ENCODE results near the gene MTRF1. TPM values are rescaled to one million over a fixed set of nuclear protein-coding genes. Genes with fewer than 3 reads are reported as not detected.
"Not testable (repeated sequence)": the region's sequence is repeated elsewhere in the genome, so short reads cannot be mapped to it uniquely, and the experiment has no call there.

Gene MTRF1
- total and polyA plus RNA-seq, 12 donors: 6.8 to 27.4 (median 17.7) TPM

DNA sequence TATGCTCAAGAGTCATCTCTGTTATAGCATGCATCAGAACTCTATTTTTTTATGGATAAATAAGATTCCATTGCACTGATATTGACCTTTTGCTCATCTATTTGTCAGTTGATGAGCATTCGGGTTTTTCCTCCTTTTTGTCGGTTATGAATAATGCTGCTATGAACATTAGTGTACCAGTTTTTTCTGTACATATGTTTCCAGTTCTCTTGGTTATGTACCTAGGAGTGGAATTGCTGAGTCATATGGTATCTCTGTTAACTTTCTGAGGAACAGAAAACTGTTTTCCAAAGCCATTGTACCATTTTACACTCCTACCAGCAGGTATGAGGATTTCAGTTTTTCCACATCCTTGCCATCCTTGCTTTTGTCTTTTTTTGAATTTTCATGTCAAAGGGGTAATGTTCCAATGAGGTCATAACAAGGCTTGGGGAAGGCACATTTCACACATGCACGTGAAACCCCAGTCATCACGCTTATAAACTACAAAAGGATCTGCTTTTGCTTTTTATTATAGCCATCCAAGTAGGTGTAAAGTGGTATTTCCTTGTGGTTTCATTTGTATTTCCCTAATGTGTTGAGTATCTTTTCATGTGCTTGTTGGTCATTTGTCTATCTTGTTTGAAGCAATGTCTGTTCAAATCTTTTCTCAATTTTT, 83.7 kb downstream of the MTRF1 start:
- Histone ChIP-seq H3K9me3 (replicated peaks in 1 of 3) (no peaks in the 10 kb centered on the region), H3K27me3 (no peaks in the 10 kb centered on the region), H3K4me1 (replicated peaks in 1 of 2) (no peaks in the 10 kb centered on the region), H3K36me3 (replicated peaks in 1 of 2) (no peaks in the 10 kb centered on the region), H3K27ac (no peak overlapping the region), H3K4me3 (no peak overlapping the region)
- DNase-seq: no peak
- intact Hi-C loops (cut with DNase I): no loop called here
- 85 to 88% (median 87%) methylated on average over 4 of the region's 4 CpGs for WGBS, 4 donors
- TF ChIP-seq POLR2A (IDR thresholded peaks at IDR 0.05): no peak
- TF ChIP-seq, protein P1, sequence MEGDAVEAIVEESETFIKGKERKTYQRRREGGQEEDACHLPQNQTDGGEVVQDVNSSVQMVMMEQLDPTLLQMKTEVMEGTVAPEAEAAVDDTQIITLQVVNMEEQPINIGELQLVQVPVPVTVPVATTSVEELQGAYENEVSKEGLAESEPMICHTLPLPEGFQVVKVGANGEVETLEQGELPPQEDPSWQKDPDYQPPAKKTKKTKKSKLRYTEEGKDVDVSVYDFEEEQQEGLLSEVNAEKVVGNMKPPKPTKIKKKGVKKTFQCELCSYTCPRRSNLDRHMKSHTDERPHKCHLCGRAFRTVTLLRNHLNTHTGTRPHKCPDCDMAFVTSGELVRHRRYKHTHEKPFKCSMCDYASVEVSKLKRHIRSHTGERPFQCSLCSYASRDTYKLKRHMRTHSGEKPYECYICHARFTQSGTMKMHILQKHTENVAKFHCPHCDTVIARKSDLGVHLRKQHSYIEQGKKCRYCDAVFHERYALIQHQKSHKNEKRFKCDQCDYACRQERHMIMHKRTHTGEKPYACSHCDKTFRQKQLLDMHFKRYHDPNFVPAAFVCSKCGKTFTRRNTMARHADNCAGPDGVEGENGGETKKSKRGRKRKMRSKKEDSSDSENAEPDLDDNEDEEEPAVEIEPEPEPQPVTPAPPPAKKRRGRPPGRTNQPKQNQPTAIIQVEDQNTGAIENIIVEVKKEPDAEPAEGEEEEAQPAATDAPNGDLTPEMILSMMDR (IDR thresholded peaks at IDR 0.05): no peak

- TF ChIP-seq POLR2A (IDR thresholded peaks at IDR 0.05): no peak
- TF ChIP-seq, protein P1 (IDR thresholded peaks at IDR 0.05): no peak
- Histone ChIP-seq H3K27me3 (no peaks in the 10 kb centered on the region), H3K27ac (no peak overlapping the region), H3K4me1 (replicated peaks in 1 of 2) (no peaks in the 10 kb centered on the region), H3K36me3 (replicated peaks in 1 of 2) (no peaks in the 10 kb centered on the region), H3K4me3 (no peak overlapping the region), H3K9me3 (replicated peaks in 1 of 3) (no peaks in the 10 kb centered on the region)
- DNase-seq: no peak
- intact Hi-C loops (cut with DNase I): no loop called here
- 78 to 86% (median 84%) methylated on average over 7 of the region's 7 CpGs for WGBS, 4 donors
Observed at GRCh38 chr13:41178040-41178439, 85.3 kb downstream of the MTRF1 start.

GRCh38 chr13:41177616-41178015, 85.8 kb downstream of the MTRF1 start:
- intact Hi-C loops (cut with DNase I): no loop called here
- no peak overlapping the region for H3K4me3 ChIP-seq
- H3K36me3 ChIP-seq (replicated peaks in 1 of 2): no peaks in the 10 kb centered on the region
- H3K9me3 ChIP-seq (replicated peaks in 1 of 3): no peaks in the 10 kb centered on the region
- H3K4me1 ChIP-seq (replicated peaks in 1 of 2): no peaks in the 10 kb centered on the region
- WGBS, 4 donors: 31 to 39% (median 35%) methylated on average over 2 of the region's 2 CpGs
- no peak for TF ChIP-seq POLR2A (IDR thresholded peaks at IDR 0.05)
- TF ChIP-seq, protein P1 (IDR thresholded peaks at IDR 0.05): no peak
- DNase-seq: no peak
- no peak overlapping the region for H3K27ac ChIP-seq
- no peaks in the 10 kb centered on the region for H3K27me3 ChIP-seq

GRCh38 chr13:41175576-41175975, 87.8 kb downstream of the MTRF1 start:
- intact Hi-C loops (cut with DNase I); H3K9me3 ChIP-seq (replicated peaks in 1 of 3); H3K36me3 ChIP-seq (replicated peaks in 1 of 2); H3K4me1 ChIP-seq (replicated peaks in 1 of 2); H3K27ac ChIP-seq; H3K27me3 ChIP-seq; DNase-seq; H3K4me3 ChIP-seq: not testable (repeated sequence)
- WGBS, 4 donors: 90 to 95% (median 93%) methylated on average over 8 of the region's 8 CpGs

Other genes starting within 250 kb of the MTRF1 start
- 10 to 100 TPM; 27.6 to 64.3 (median 52.0) TPM for gene ELF1, start 244.3 kb downstream of the MTRF1 start, total RNA-seq
- 10 to 100 TPM in 2 of 3 donors, 1 to 10 TPM in 1; 6.3 to 36.1 (median 10.4) TPM for gene ELF1, start 244.3 kb downstream of the MTRF1 start, polyA plus RNA-seq
- gene WBP4, start 202.1 kb downstream of the MTRF1 start, total RNA-seq: 10 to 100 TPM in 6 of 9 donors, 1 to 10 TPM in 3; 8.1 to 24.2 (median 11.6) TPM
- 10 to 100 TPM; 21.2 to 28.5 (median 28.0) TPM for gene WBP4, start 202.1 kb downstream of the MTRF1 start, polyA plus RNA-seq
- gene KBTBD6, start 130.8 kb downstream of the MTRF1 start, total RNA-seq: 10 to 100 TPM in 7 of 9 donors, 1 to 10 TPM in 2; 8.8 to 15.9 (median 13.0) TPM
- gene KBTBD6, start 130.8 kb downstream of the MTRF1 start, polyA plus RNA-seq: 10 to 100 TPM in 1 of 3 donors, 1 to 10 TPM in 2; 3.2 to 13.1 (median 4.7) TPM
- 10 to 100 TPM in 4 of 9 donors, 1 to 10 TPM in 5; 6.9 to 13.7 (median 9.9) TPM for gene KBTBD7, start 69.0 kb downstream of the MTRF1 start, total RNA-seq
- gene KBTBD7, start 69.0 kb downstream of the MTRF1 start, polyA plus RNA-seq: 1 to 10 TPM; 2.3 to 8.1 (median 2.7) TPM
- 10 to 100 TPM in 8 of 9 donors, 1 to 10 TPM in 1; 3.2 to 26.2 (median 16.7) TPM for gene NAA16, start 47.7 kb upstream of the MTRF1 start, total RNA-seq
- 10 to 100 TPM; 16.7 to 20.0 (median 17.0) TPM for gene NAA16, start 47.7 kb upstream of the MTRF1 start, polyA plus RNA-seq
- 100 to 1,000 TPM in 1 of 9 donors, 10 to 100 TPM in 7, 1 to 10 TPM in 1; 6.2 to 151 (median 28.9) TPM for gene RGCC, start 194.0 kb upstream of the MTRF1 start, total RNA-seq
- 10 to 100 TPM; 18.4 to 42.9 (median 21.3) TPM for gene RGCC, start 194.0 kb upstream of the MTRF1 start, polyA plus RNA-seq